Hepatic stellate cell (primary cell): ENCODE measurements around the gene HSPBP1.

Source experiments
- DNase-seq: peaks from one replicate; pipeline ENCODE4 v3.0.0; 2011; ENCODE audit warnings: low spot score

Gene HSPBP1

GRCh38 chr19:55254625-55254977, 25.3 kb downstream of the HSPBP1 start:
- no peak for DNase-seq

- no peak for DNase-seq
Measured at GRCh38 chr19:55253842-55254624, 25.9 kb downstream of the HSPBP1 start.

GRCh38 chr19:55252760-55253663, 26.9 kb downstream of the HSPBP1 start:
- DNase-seq, result no peak

- no peak for DNase-seq
Measured at GRCh38 chr19:55251341-55252081, 28.4 kb downstream of the HSPBP1 start.

- no peak for DNase-seq
Measured at GRCh38 chr19:55250262-55251036, 29.5 kb downstream of the HSPBP1 start.

- no peak for DNase-seq
Measured at GRCh38 chr19:55249841-55250240, 30.1 kb downstream of the HSPBP1 start.

GRCh38 chr19:55248704-55249103, 31.2 kb downstream of the HSPBP1 start:
- DNase-seq, result no peak

GRCh38 chr19:55248166-55248675, 31.7 kb downstream of the HSPBP1 start:
- no peak for DNase-seq

- DNase-seq, result no peak
Measured at GRCh38 chr19:55247621-55248099, 32.2 kb downstream of the HSPBP1 start.

- no peak for DNase-seq
Measured at GRCh38 chr19:55246462-55247451, 33.2 kb downstream of the HSPBP1 start.

GRCh38 chr19:55245236-55245904, 34.5 kb downstream of the HSPBP1 start:
- no peak for DNase-seq

- DNase-seq, result no peak
Measured at GRCh38 chr19:55244004-55244680, 35.8 kb downstream of the HSPBP1 start.

GRCh38 chr19:55242517-55242916, 37.4 kb downstream of the HSPBP1 start:
- no peak for DNase-seq

- DNase-seq, result no peak
Measured at GRCh38 chr19:55241935-55242464, 37.9 kb downstream of the HSPBP1 start.

GRCh38 chr19:55241143-55241934, 38.6 kb downstream of the HSPBP1 start:
- no peak for DNase-seq

- no peak for DNase-seq
Measured at GRCh38 chr19:55240713-55241020, 39.2 kb downstream of the HSPBP1 start.

- no peak for DNase-seq
Measured at GRCh38 chr19:55239004-55239403, 40.9 kb downstream of the HSPBP1 start.

- no peak for DNase-seq
Measured at GRCh38 chr19:55238030-55238429, 41.9 kb downstream of the HSPBP1 start.
